ENCODE data around the gene SMIM24.

DNA sequence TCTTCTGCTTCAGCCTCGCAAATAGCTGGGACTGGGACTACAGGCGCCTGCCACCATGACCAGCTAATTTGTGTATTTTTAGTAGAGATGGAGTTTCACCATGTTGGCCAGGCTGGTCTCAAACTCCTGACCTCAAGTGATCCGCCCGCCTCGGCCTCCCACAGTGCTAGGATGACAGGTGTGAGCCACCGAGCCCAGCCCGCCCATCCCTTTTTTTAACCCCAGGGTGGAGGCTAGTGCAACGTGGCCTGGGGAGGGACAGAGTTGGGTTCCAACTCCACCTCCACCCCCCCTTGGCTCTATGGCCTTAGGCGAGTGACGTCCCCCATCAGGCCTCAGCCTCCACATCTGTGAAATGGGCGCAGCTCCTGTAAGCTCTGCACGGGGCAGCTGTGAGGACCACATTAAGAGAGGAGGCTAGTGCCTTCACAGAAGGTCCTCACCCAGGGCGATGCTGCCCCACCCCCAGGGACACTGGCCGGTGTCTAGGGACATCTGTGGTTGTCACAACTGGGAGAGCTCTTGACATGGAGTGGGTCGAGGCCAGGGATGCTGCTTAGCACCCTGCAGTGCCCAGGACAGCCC lies 37.7 kb downstream of the SMIM24 start:
- TF ChIP-seq POLR2AphosphoS5 (IDR thresholded peaks at IDR 0.05; ENCODE audit: insufficient read depth in 1 of 2, low read depth in 1 of 2) (no peak), POLR2A (IDR thresholded peaks at IDR 0.05) (no peak)
- TF ChIP-seq, protein P1, sequence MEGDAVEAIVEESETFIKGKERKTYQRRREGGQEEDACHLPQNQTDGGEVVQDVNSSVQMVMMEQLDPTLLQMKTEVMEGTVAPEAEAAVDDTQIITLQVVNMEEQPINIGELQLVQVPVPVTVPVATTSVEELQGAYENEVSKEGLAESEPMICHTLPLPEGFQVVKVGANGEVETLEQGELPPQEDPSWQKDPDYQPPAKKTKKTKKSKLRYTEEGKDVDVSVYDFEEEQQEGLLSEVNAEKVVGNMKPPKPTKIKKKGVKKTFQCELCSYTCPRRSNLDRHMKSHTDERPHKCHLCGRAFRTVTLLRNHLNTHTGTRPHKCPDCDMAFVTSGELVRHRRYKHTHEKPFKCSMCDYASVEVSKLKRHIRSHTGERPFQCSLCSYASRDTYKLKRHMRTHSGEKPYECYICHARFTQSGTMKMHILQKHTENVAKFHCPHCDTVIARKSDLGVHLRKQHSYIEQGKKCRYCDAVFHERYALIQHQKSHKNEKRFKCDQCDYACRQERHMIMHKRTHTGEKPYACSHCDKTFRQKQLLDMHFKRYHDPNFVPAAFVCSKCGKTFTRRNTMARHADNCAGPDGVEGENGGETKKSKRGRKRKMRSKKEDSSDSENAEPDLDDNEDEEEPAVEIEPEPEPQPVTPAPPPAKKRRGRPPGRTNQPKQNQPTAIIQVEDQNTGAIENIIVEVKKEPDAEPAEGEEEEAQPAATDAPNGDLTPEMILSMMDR (IDR thresholded peaks at IDR 0.05), result no peak

Data from vagina (tissue), 2 donors.